H1 (cell line): ENCODE measurements around the gene THAP10. TPM values are rescaled to one million over a fixed set of nuclear protein-coding genes. Genes with fewer than 3 reads are reported as not detected.

Experiments used
- MAFK ChIP-seq: IDR thresholded peaks from 2 replicates; pipeline ENCODE4 v1.6.1; 2012; ENCODE audit warnings: low read depth, mild to moderate bottlenecking, improper control_type of control experiment, low read length
- RAD21 ChIP-seq, 2 experiments: IDR thresholded peaks in 1 of 2; conservative IDR thresholded peaks in 1 of 2; 2 replicates each; pipeline ENCODE4 v1.6.1; 2011; ENCODE audit warnings: low read depth in 2 of 2, low read length in 2 of 2, improper control_type of control experiment in 1 of 2, inconsistent platforms in 1 of 2, mild to moderate bottlenecking in 1 of 2, moderate library complexity in 1 of 2
- SP2 ChIP-seq: IDR thresholded peaks from 2 replicates; pipeline ENCODE4 v1.6.1; 2012; ENCODE audit warnings: mild to moderate bottlenecking, low read length, inconsistent platforms
- polyA plus RNA-seq, 7 experiments: library from polyadenylated mRNA; depleted of rRNA in 3 of 7; stranded (reverse) in 5 of 7; unstranded in 2 of 7; fragments of >200 nt in 5 of 7; fragments of 200-250 nt in 2 of 7; gene quantifications; 1 replicate in 5 of 7; 2 replicates in 1 of 7; 4 replicates in 1 of 7; pipeline versions ENCODE4 v1.2.1 to v1.2.3, GENCODE V29; 2011 to 2013; ENCODE audit warnings: missing spikeins in 2 of 7, mixed read lengths in 2 of 7
- total RNA-seq: library from RNA; stranded (reverse); fragmentation: NEBNext Ultra II Directional; extraction: Animal tissue kit (Norgen Biotek cat#: 25700); gene quantifications from 2 replicates; pipeline ENCODE4 v1.2.1, GENCODE V29; 2021

The THAP10 gene
- total and polyA plus RNA-seq, 2 of the 8 experiments (the other 6 are each of a cell fraction or from before 2014, with no cell fraction given): 2.8 to 4.5 TPM

DNA sequence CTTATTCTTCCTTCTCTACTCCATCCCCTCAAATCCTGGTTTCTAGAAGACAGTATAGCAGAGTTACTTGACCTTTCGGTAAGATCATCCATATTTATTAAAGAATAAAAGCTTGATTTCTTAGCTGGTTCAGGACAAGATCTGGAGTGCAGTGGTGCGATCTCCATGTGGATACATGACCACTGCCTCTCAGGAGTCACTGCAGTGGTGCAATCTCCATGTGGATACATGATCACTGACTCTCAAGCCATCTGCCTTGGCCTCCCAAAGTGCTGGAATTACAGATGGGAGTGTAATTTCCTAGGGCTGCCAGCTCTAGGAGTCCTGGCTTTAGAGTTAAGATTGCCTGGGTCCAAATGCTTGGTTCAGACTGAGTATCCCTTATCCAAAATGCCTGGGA is 54.8 kb downstream of the THAP10 start (continued):
- TF ChIP-seq RAD21 (IDR thresholded peaks at IDR 0.05 in 1 of 2, conservative IDR thresholded peaks at IDR 0.05 in 1 of 2; ENCODE audit: low read depth in 2 of 2, low read length in 2 of 2): no peak
- TF ChIP-seq SP2: no peak
- no peak for TF ChIP-seq MAFK
- TF ChIP-seq, all 59 proteins: peak for 0
